ENCODE measurements around the gene NKAPD1. TPM values are rescaled to one million over a fixed set of nuclear protein-coding genes. Genes with fewer than 3 reads are reported as not detected.
A peak's percentile ranks its signal among the peaks of the same experiment; 100 is the strongest.

Gene NKAPD1
- total and polyA plus RNA-seq, 2 donors (not counting 1 experiment from before 2014, with no cell fraction given): 25.8 to 27.5 TPM

GRCh38 chr11:112097734-112098528 is 23.8 kb downstream of the NKAPD1 start:
- Histone ChIP-seq H3K27me3 (ENCODE audit: control insufficient read depth, insufficient read depth, low read length) (no peaks in the 10 kb centered on the region), H3K4me1 (ENCODE audit: control insufficient read depth, extremely low read depth, insufficient read depth, low read length) (no peaks in the 10 kb centered on the region), H3K9ac (ENCODE audit: insufficient read depth, low read length) (no peak overlapping the region), H3K79me2 (ENCODE audit: control insufficient read depth, insufficient read depth, low read length) (no peaks in the 10 kb centered on the region), H4K20me1 (ENCODE audit: control insufficient read depth, extremely low read depth, insufficient read depth, low read length) (no peaks in the 10 kb centered on the region), H3K9me3 (ENCODE audit: control insufficient read depth, insufficient read depth, low read depth, low read length) (no peaks in the 10 kb centered on the region), H3K4me2 (ENCODE audit: extremely low read depth, insufficient read depth, low read length) (no peak overlapping the region), H3K36me3 (ENCODE audit: control insufficient read depth, insufficient read depth, low read length) (peaks cover 4% of the 10 kb centered on the region), H2AFZ (ENCODE audit: low read length) (no peak overlapping the region), H3K27ac (ENCODE audit: insufficient read depth, low read length) (no peak overlapping the region), H3K4me3 (replicated peaks in 1 of 4; ENCODE audit: control extremely low read depth in 1 of 4, insufficient read depth in 1 of 4, low read depth in 3 of 4, low read length in 4 of 4) (no peak overlapping the region)
- TF ChIP-seq CTCF (conservative IDR thresholded peaks at IDR 0.05 in 1 of 2, IDR thresholded peaks at IDR 0.05 in 1 of 2; ENCODE audit: low read depth in 1 of 2, low read length in 2 of 2): no peak
- no peak for TF ChIP-seq EZH2 (IDR thresholded peaks at IDR 0.05; ENCODE audit: low read length, missing control alignments)
- no peak for DNase-seq (ENCODE audit: low read depth in 2 of 2)

GRCh38 chr11:112100462-112100861 is 26.4 kb downstream of the NKAPD1 start:
- DNase-seq (ENCODE audit: low read depth in 2 of 2): peak; percentile 39 to 62
- H3K4me2 ChIP-seq (ENCODE audit: extremely low read depth, insufficient read depth, low read length): peak overlapping the region; percentile 45
- no peaks in the 10 kb centered on the region for H3K79me2 ChIP-seq (ENCODE audit: control insufficient read depth, insufficient read depth, low read length)
- H2AFZ ChIP-seq (ENCODE audit: low read length): no peak overlapping the region
- peak overlapping the region; percentile 17 for H3K27ac ChIP-seq (ENCODE audit: insufficient read depth, low read length)
- H3K4me3 ChIP-seq (replicated peaks in 1 of 4; ENCODE audit: control extremely low read depth in 1 of 4, insufficient read depth in 1 of 4, low read depth in 3 of 4, low read length in 4 of 4): no peak overlapping the region
- H3K27me3 ChIP-seq (ENCODE audit: control insufficient read depth, insufficient read depth, low read length): no peaks in the 10 kb centered on the region
- TF ChIP-seq CTCF (conservative IDR thresholded peaks at IDR 0.05 in 1 of 2, IDR thresholded peaks at IDR 0.05 in 1 of 2; ENCODE audit: low read depth in 1 of 2, low read length in 2 of 2) (no peak), EZH2 (IDR thresholded peaks at IDR 0.05; ENCODE audit: low read length, missing control alignments) (no peak)
- no peak overlapping the region for H3K9ac ChIP-seq (ENCODE audit: insufficient read depth, low read length)
- H3K36me3 ChIP-seq (ENCODE audit: control insufficient read depth, insufficient read depth, low read length): no peaks in the 10 kb centered on the region
- no peaks in the 10 kb centered on the region for H3K4me1 ChIP-seq (ENCODE audit: control insufficient read depth, extremely low read depth, insufficient read depth, low read length)
- H4K20me1 ChIP-seq (ENCODE audit: control insufficient read depth, extremely low read depth, insufficient read depth, low read length): no peaks in the 10 kb centered on the region
- no peaks in the 10 kb centered on the region for H3K9me3 ChIP-seq (ENCODE audit: control insufficient read depth, insufficient read depth, low read depth, low read length)

- Histone ChIP-seq H3K4me1 (ENCODE audit: control insufficient read depth, extremely low read depth, insufficient read depth, low read length) (no peaks in the 10 kb centered on the region), H2AFZ (ENCODE audit: low read length) (no peak overlapping the region), H3K27ac (ENCODE audit: insufficient read depth, low read length) (no peak overlapping the region), H3K9me3 (ENCODE audit: control insufficient read depth, insufficient read depth, low read depth, low read length) (no peaks in the 10 kb centered on the region), H3K4me2 (ENCODE audit: extremely low read depth, insufficient read depth, low read length) (no peak overlapping the region), H3K79me2 (ENCODE audit: control insufficient read depth, insufficient read depth, low read length) (no peaks in the 10 kb centered on the region), H3K9ac (ENCODE audit: insufficient read depth, low read length) (no peak overlapping the region), H3K27me3 (ENCODE audit: control insufficient read depth, insufficient read depth, low read length) (no peaks in the 10 kb centered on the region), H3K36me3 (ENCODE audit: control insufficient read depth, insufficient read depth, low read length) (no peaks in the 10 kb centered on the region), H4K20me1 (ENCODE audit: control insufficient read depth, extremely low read depth, insufficient read depth, low read length) (no peaks in the 10 kb centered on the region), H3K4me3 (replicated peaks in 1 of 4; ENCODE audit: control extremely low read depth in 1 of 4, insufficient read depth in 1 of 4, low read depth in 3 of 4, low read length in 4 of 4) (no peak overlapping the region)
- DNase-seq (ENCODE audit: low read depth in 2 of 2): no peak
- no peak for TF ChIP-seq CTCF (conservative IDR thresholded peaks at IDR 0.05 in 1 of 2, IDR thresholded peaks at IDR 0.05 in 1 of 2; ENCODE audit: low read depth in 1 of 2, low read length in 2 of 2)
- no peak for TF ChIP-seq EZH2 (IDR thresholded peaks at IDR 0.05; ENCODE audit: low read length, missing control alignments)
Observed at GRCh38 chr11:112103446-112103845, 29.3 kb downstream of the NKAPD1 start.

Measured in fibroblast of lung (primary cell).